Brain pericyte (primary cell): ENCODE data around the gene HIF3A.
A peak's percentile ranks its signal among the peaks of the same experiment; 100 is the strongest.
"Not testable (repeated sequence)": the region's sequence is repeated elsewhere in the genome, so short reads cannot be mapped to it uniquely, and the experiment has no call there.

Source experiments
- DNase-seq: peaks from one replicate; pipeline ENCODE4 v3.0.0-alpha.2; 2012; ENCODE audit warnings: low read depth, low spot score

The HIF3A gene

DNA sequence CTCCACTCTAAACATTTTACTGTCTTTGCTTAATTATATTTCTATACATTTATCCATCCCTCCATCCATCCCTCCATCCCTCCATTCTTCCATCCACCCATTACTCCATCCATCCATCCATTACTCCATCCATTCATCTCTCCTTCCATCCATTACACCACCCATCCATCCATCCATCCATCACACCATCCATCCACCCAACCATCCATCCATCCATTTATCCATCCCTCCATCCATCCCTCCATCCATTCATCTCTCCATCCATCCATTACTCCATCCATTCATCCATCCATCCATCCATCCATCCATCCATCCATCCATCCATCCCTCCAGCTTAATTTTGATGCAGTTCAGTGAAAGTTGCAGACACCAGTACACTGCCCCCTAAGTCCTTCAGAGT lies 5.0 kb upstream of the HIF3A start:
- DNase-seq: no peak

DNA sequence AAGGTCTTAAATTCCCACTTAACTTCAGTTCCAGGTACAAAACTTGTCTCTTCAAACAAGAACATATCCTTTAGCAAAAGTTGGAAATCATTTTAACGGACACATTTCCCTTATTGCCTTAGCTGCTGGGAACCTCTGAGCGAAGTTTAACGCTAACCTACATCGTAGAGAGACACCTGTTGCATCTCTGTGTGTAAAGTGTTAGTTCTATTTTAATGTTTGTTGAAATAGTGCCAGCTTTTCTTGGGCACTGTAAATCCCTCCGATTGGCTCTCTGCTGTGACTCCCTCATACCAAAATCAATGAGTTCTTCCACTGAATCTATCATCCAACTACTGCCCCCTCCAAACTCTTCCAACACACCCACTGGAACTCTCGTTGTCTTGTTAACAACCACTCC lies 2.3 kb upstream of the HIF3A start:
- no peak for DNase-seq

DNA sequence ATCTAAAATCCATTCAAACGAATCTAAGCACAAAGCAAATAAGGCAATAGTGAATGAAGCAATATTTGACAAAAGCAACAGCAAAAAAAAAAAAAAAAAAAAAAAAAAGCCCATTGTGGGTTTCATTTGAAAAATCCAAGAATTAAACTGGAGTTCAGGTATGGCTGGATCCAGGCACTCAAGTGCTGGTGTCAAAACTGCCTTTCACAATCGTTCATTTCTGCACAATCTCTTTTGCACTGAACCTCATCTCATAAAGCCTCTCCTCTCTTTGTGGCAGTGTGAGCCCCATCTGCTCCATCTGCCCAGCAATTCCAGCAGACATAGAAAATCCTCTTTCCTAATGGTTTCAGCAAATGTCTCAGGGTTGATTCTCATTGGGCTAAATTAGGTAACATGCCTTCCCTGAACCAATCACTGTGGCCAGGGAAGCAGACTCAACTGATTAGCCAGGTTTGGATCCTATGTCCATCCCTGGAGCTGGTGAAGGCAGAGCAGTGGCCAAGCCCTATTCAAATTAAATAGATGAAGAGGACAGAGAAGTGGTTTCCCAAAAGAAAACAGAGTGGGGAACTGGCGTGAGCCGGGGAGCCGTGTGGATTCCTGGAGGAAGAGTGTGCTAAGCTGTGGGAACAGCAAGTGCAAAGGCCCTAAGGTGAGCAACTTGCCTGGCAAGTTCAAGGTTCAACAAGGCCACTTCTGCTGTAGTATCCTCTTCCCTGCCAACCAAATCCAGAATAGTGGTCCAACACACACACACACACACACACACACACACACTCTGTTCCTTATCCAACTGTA lies 1.2 kb upstream of the HIF3A start:
- DNase-seq: no peak

DNA sequence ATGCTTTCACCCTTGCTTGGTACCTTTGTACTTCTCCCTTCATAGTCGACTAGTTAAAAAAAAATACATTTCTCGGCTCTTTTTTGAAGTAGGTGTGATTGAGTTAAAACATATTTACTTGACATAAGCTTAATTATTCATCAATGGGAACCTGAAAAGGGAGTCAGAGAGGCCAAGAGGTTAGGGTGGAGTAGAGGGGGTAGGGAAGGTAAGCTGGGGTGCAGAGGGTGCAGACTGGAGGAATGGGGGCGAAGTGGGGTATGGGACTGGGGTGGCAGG lies 701 bp upstream of the HIF3A start:
- DNase-seq: no peak

DNA sequence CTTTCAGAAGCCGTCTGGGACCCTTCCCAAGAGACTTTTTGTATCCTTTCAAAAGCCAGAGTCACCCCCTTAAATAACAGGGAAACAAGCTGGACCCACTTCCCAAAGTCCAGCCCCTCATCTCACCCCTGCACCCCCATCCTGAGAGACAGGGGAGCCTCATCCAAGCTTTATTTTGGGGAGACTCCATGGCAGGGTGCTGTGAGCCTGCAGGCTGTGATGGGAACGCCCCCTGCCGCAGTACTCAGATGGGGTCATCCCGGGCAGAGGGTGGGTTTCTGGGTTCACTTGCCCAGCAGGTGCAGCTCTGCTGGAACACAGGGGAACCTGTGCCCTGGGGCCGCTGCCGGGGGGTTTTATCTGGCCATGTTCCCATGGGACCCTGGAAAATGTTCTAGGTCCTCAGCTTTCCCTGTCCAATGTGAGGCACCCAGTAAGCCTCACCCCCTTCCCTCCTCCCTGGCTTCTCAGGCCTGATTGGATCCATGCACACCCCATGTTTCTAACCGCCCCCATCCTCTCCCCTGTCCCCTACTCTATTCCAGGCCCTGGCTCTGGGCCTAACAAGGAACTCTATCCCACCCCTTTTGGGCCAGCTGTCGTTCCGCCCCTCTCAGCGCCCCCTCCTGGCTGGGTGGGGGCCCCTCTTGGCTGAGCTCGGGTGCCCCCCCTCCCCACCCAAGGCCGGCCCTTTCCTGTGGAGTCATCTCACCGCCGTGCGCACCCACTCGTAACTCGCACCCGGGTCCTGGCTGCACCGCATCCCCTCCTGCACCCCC lies 1.0 kb downstream of the HIF3A start:
- no peak for DNase-seq

DNA sequence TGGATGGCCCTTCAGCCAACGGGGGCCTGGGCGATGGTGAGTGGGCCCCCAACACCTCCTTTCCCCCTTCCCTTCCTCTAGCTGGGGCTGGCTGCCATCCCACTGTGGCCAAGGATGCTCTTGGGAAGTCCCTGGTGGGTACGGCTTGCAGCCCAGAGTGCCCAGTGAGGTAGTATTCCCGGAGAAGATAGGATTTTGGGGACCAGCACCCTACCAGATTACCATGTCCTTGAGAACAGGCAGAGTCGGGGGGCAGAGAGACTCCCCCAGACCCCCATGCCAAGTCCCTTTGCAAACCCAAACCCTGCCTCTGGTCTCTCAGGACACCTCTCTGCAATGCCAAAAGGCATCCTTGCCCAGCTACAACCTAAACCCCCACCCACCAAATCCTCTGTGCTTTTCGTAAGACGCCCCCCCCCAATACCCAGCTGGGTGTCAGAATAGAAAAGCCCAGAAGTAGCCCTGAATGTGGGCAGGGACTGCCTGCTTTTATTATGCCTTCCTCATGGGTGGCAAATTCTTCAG lies 1.7 kb downstream of the HIF3A start:
- no peak for DNase-seq

DNA sequence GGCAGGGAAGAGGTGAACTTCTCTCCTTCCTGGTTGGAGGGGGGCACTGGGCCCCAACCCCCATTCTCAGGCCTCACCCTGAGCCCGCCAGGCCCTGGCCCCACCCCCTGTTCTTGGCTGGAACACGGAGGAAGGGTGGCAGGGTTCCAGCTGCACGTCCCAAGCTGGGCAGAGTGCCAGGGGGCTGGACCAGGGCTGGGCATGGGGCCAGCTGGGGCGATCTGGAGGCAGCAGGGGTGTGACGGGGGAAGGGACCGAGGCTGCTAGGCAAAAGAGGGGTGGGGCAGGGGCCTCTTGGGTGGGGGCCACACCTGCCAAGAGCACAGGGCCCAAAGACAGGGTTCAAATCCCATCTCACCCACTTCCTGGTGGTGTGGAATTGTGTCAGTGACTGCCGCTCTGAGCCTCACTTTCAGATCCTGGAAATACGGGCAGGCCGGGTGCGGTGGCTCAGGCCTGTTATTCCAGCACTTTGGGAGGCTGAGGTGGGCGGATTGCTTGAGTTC lies 2.2 kb downstream of the HIF3A start:
- DNase-seq: peak; percentile 97

DNA sequence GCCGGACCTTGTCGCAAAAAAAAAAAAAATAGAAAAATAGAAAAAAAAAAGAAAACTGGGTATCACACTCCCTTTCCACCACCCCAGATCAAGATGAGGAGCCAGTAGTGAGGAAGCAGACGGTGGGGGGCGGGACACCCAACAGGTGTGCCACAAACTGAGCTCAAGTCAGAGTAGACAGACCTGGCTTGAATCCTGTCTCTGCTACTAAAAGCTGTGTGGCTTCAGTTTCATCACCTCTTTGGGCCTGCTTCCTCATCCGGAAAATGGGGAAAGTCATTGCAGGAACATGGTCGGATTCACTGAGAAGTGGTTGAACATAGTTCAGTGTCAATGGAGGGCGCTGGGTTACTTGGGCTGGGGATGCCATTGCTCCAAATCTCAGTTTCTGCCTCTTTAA lies 2.9 kb downstream of the HIF3A start:
- DNase-seq: no peak

DNA sequence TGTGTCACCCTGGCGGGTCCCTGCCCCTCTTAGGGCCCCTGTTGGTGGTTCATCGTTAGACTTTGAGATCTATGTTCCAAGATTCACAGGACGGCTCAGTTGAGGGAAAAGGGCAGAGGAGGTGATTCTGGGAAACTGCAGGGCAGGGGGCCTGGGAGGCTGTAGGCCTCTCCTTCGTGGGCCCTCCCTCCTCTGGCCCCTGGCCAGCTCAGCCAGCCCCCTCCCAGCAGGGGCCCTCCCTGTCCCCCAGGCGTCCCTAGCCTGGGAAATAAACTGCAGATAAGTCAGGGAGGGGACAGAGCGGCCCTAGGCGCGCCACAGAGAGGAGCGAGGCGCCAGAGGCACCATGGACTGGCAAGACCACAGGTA lies 6.5 kb downstream of the HIF3A start:
- DNase-seq: no peak

DNA sequence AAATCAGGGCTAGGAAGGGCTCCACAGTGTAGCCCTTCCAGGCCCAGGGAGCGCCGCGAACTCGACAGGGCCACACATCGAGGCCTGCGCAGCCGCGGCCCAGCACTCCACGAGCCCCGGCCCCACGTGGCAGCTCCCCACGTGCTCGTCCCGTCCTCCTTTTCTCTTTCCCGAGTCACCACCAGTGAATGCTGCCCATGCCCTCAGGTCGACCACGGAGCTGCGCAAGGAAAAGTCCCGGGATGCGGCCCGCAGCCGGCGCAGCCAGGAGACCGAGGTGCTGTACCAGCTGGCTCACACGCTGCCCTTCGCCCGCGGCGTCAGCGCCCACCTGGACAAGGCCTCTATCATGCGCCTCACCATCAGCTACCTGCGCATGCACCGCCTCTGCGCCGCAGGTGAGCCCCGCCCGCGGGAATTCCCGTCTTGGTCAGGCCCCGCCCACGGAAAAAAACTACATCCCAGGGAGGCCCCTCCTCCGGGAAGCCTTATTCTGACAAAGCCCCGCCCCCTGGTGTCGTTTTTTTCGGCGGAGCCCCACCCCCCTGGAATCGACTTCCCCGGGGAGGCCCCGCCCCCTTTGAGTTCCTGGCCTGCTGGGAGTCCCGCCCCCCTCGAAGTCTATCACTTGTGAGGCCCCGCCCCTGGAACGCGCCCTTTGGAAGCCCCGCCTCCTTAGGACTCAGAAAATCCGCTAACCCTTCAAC lies 7.0 kb downstream of the HIF3A start:
- no peak for DNase-seq

DNA sequence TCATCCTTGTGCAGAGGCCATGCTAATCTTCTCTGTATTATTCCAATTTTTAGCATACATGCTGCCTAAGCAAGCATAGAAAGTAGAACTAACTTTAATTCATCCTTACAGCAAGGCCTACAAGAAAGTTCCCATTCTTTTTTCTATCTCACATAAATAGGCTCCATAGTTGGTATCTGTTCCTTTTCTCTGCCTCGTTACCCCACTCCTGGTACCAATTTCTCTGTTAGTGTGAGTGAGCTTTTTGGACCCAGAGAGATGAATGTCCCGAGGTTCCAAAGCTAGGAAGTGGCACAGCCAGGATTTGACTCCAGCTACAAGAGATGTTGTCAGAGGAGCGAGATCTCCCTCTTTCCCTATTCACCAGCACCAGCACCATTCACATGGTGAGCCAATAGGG lies 9.7 kb downstream of the HIF3A start:
- no peak for DNase-seq

DNA sequence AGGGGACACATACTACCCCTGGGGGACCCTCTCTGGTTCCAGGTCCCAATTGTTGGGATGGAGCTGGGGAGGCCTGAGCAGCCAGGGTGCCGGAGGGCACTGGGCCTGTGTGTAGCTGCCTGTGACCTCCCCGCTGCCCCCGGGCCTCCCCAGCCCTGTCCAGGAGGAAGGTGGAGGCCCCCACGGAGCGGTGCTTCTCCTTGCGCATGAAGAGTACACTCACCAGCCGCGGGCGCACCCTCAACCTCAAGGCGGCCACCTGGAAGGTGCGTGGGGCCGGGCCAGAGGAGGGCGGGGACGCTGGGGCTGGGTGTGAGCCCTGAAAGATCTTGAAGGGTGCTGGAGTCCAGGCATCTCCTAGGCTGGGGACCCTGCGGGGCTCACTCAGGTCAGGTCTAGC lies 11.7 kb downstream of the HIF3A start:
- no peak for DNase-seq

DNA sequence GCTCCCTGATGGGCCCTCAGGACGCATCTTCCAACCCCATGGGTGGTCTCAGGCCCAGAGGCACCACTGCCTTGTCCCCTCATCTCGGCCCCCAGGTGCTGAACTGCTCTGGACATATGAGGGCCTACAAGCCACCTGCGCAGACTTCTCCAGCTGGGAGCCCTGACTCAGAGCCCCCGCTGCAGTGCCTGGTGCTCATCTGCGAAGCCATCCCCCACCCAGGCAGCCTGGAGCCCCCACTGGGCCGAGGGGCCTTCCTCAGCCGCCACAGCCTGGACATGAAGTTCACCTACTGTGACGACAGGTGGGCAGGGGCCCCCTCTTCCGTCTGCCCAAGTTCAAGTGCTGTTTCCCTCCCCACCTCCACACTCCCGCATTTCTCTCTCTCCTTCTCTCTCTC lies 12.2 kb downstream of the HIF3A start:
- no peak for DNase-seq

DNA sequence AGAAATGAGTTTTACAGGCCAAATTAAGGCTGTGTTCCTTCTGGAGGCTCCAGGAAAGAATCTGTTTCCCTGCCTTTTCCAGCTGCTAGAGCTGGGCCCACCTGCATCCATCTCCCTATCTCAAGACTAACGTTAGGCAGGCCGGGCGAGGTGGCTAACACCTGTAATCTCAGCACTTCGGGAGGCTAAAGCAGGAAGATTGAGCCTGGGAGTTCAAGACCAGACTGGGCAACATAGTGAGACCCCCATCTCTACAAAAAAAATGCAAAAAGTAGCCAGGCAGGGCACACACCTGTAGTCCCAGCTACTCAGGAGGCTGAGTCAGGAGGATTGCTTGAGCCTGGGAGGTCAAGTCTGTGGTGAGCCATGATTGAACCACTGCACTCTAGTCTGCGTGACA lies 14.6 kb downstream of the HIF3A start:
- DNase-seq: no peak

DNA sequence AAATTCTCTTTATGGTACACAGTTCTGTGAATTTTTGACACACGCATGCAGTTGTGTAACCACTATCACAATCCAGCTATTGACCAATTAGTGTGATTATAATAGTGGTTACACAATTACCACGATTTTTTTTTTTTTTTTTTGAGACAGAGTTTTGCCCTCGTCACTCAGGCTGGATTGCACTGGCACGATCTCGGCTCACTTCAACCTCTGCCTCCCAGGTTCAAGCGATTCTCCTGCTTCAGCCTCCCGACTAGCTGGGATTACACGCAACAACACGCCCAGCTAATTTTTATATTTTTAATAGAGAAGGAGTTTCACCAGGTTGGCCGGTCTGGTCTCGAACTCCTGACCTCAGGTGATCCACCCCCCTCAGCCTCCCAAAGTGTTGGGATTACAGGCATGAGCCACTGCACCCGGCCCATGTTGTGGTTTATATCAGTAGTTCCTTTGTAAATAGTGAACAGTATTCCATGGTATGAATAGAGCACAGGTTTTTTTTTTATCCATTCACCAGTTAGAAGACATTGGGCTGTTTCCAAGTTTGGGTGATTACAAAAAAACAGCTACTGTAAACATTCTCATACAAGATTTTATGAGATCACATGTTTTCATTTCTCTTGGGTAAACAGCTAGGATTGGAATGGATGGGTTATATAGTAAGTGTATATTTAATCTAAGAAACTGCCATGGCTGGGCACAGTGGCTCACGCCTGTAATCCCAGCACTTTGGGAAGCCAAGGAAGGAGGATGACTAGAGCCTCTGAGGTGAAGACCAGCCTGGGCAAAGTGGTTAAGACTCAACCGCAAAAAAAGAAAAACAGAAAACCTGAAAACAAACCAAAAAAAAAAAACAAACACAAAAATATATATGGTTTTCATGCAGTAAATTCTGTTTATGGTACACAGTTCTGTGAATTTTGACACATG lies 17.0 kb downstream of the HIF3A start:
- not testable (repeated sequence) for DNase-seq

DNA sequence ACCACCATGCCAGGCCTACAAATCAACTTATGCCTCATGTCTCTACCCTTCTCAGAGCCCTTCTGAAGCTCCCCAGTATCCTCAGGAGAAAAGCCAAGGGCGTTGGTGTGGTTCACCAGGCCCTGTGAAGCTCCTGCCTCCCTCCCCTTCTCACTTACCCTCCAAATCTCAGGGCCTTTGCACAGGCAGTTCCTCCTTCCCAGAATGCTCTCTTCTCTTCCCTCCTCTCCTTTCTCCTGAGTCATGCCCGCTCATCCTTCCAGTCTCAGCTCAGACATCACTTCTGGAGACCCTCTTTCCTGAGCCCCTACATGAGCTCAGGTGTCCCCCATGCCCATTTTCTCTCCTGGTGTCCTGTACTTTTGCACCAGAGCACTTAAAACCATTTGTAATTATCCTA lies 20.5 kb downstream of the HIF3A start:
- DNase-seq: no peak

DNA sequence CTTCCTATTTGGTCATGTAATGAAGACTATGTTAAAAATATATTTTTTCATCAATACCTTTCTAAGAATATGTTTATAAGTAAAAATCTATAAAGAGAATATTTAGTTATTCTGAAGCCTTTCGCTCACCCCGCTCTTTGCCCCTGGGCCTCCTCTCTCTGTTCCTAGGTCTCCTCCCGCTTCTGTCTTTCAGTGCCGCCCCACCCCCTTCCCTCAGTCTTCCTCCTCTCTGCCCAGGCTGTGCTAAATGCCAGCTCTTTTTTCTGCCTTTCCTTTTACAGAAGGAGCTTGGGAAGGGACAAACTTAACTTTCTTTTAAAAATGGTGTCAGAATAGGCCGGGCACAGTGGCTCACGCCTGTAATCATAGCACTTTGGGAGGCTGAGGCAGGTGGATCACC lies 22.8 kb downstream of the HIF3A start:
- no peak for DNase-seq

DNA sequence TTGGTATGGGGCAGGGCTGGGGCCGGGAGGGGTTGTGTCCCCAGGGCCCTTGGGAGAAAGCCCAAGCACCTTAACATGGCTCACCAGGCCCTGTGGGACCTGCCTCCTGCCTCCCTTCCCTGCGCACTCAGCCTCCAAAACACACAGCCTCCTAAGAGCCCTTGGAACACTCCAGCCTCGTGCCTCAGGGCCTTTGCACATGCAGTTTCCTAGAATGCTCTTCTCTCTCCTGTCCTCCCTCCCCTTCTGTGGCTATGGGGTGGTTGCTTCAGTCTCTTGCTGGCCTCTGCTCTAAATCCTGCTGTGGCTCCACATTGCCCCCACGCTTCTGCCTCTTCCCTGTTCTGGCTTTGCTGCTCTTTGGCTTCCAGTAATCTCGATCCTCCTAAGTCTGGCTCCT lies 23.7 kb downstream of the HIF3A start:
- no peak for DNase-seq

DNA sequence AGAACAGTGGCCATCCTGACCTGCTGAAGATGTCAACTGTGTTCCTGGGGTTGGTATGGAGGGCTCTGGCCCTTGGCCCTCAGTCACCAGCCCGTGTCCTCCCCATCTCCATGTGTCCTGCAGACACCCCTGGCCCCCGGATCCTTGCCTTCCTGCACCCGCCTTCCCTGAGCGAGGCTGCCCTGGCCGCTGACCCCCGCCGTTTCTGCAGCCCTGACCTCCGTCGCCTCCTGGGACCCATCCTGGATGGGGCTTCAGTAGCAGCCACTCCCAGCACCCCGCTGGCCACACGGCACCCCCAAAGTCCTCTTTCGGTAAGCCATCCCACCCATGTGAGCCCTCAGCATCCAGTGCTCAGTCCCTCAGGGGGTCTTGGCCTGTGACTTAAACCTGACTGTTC lies 24.8 kb downstream of the HIF3A start:
- no peak for DNase-seq

DNA sequence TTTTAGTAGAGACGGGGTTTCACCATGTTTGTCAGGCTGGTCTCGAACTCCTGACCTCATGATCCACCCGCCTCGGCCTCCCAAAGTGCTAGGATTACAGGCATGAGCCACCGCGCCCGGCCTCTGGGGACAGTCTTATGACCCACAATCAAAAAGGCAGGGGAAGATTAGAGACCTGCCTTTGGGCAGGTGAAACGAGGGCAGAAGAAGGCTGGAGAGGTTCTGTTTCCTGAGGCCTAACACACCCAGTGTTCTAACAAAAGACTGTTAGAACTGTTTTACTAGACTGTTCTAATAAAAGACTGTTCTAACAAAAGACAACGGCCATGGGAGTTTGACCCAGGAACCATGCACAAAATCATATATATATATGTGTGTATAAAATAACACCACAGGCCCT lies 26.4 kb downstream of the HIF3A start:
- DNase-seq: not testable (repeated sequence)

DNA sequence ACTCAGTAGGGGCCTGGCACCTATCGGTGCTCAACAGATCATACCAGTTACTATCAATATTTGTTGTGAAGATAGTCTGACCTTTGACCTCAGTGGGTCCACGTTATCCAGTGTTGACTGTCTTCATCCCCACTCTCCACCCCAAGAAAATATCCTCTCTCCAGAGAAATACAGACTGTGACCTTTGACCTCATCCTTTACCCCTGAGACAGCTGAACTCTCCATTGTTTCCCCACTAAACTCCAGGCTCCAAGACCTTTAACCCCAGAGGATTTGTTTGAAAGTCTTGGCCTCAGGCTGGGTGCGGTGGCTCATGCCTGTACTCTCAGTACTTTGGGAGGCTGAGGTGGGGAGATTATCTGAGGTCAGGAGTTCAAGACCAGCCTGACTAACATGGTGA lies 27.4 kb downstream of the HIF3A start:
- no peak for DNase-seq
